Liver (tissue), 9 donors: ENCODE results near the gene ANKMY2. TPM values are rescaled to one million over a fixed set of nuclear protein-coding genes. Genes with fewer than 3 reads are reported as not detected.

Experiments
- DNase-seq: peaks from one replicate; pipeline ENCODE4 v3.0.0-alpha.2; 2017; ENCODE audit warnings: low spot score
- H3K27ac ChIP-seq, 2 donors: one replicate each; pipeline ENCODE4 v1.7.0; 2013; ENCODE audit warnings: inconsistent platforms in 2 of 2, low read length in 2 of 2, control low read depth in 1 of 2, low read depth in 1 of 2, mild to moderate bottlenecking in 1 of 2
- H3K27me3 ChIP-seq, 4 donors: one replicate each; pipeline versions ENCODE4 v1.6.1 to v1.7.0; 2013; ENCODE audit warnings: low read length in 3 of 4, inconsistent platforms in 1 of 4, mild to moderate bottlenecking in 1 of 4, moderate library complexity in 1 of 4; ENCODE audit not compliant: control insufficient read depth in 4 of 4, insufficient read depth in 4 of 4
- H3K36me3 ChIP-seq, 4 donors: one replicate each; pipeline versions ENCODE4 v1.6.1 to v1.7.0; 2013; ENCODE audit warnings: low read length in 3 of 4, mild to moderate bottlenecking in 3 of 4, low read depth in 1 of 4, moderate library complexity in 1 of 4; ENCODE audit not compliant: control insufficient read depth in 4 of 4, insufficient read depth in 3 of 4
- H3K4me1 ChIP-seq, 4 donors: one replicate each; pipeline versions ENCODE4 v1.6.1 to v1.7.0; 2013; ENCODE audit warnings: low read length in 3 of 4, mild to moderate bottlenecking in 3 of 4, moderate library complexity in 1 of 4; ENCODE audit not compliant: control insufficient read depth in 4 of 4, insufficient read depth in 4 of 4
- H3K4me3 ChIP-seq, 3 donors: one replicate each; pipeline versions ENCODE4 v1.6.1 to v1.7.0; 2013; ENCODE audit warnings: low read length in 3 of 3, control low read depth in 1 of 3, low read depth in 1 of 3, mild to moderate bottlenecking in 1 of 3
- H3K9ac ChIP-seq, 2 donors: one replicate each; pipeline ENCODE4 v1.7.0; 2013; ENCODE audit warnings: low read length in 2 of 2, mild to moderate bottlenecking in 2 of 2, moderate library complexity in 2 of 2, control low read depth in 1 of 2, low read depth in 1 of 2
- H3K9me3 ChIP-seq, 4 donors: one replicate each; pipeline versions ENCODE4 v1.6.1 to v1.7.0; 2013; ENCODE audit warnings: low read length in 3 of 4; ENCODE audit not compliant: control insufficient read depth in 4 of 4
- ATF3 ChIP-seq: IDR thresholded peaks from 2 replicates; pipeline ENCODE4 v1.6.1; 2016; ENCODE audit warnings: antibody characterized with exemption
- CTCF ChIP-seq: fragments of 150-350 bp; IDR thresholded peaks from 2 replicates; pipeline ENCODE4 v1.5.1; 2017; ENCODE audit warnings: improper control_type of control experiment, low read depth, low read length; ENCODE audit not compliant: missing input control
- EGR1 ChIP-seq, 2 donors: IDR thresholded peaks; 2 replicates each; pipeline ENCODE4 v1.6.1; 2016 to 2018; ENCODE audit warnings: antibody characterized with exemption in 2 of 2, low read depth in 2 of 2
- FOXA1 ChIP-seq: IDR thresholded peaks from 2 replicates; pipeline ENCODE4 v1.6.1; 2016; ENCODE audit warnings: antibody characterized with exemption
- FOXA2 ChIP-seq: IDR thresholded peaks from 2 replicates; pipeline ENCODE4 v1.6.1; 2016; ENCODE audit warnings: antibody characterized with exemption
- GABPA ChIP-seq, 2 donors: IDR thresholded peaks in 1 of 2; conservative IDR thresholded peaks in 1 of 2; 2 replicates each; pipeline ENCODE4 v1.6.1; 2016; ENCODE audit warnings: antibody characterized with exemption in 2 of 2, mild to moderate bottlenecking in 1 of 2, moderate library complexity in 1 of 2
- HNF4A ChIP-seq, 2 donors: conservative IDR thresholded peaks; 2 replicates each; pipeline ENCODE4 v1.6.1; 2016; ENCODE audit warnings: antibody characterized with exemption in 2 of 2, mild to moderate bottlenecking in 2 of 2
- JUND ChIP-seq, 2 donors: IDR thresholded peaks; 2 replicates each; pipeline ENCODE4 v1.6.1; 2016; ENCODE audit warnings: antibody characterized with exemption in 2 of 2
- MAX ChIP-seq: IDR thresholded peaks from 2 replicates; pipeline ENCODE4 v1.6.1; 2016; ENCODE audit warnings: antibody characterized with exemption
- RAD21 ChIP-seq, 2 donors: IDR thresholded peaks; 2 replicates each; pipeline ENCODE4 v1.6.1; 2016; ENCODE audit warnings: antibody characterized with exemption in 2 of 2, mild to moderate bottlenecking in 2 of 2
- REST ChIP-seq: IDR thresholded peaks from 2 replicates; pipeline ENCODE4 v1.6.1; 2016; ENCODE audit warnings: antibody characterized with exemption, mild to moderate bottlenecking
- RXRA ChIP-seq, 2 donors: IDR thresholded peaks; 2 replicates each; pipeline ENCODE4 v1.6.1; 2017 to 2018; ENCODE audit warnings: antibody characterized with exemption in 2 of 2, mild to moderate bottlenecking in 1 of 2
- SP1 ChIP-seq: IDR thresholded peaks from 2 replicates; pipeline ENCODE4 v1.6.1; 2018; ENCODE audit warnings: antibody characterized with exemption, mild to moderate bottlenecking
- TAF1 ChIP-seq: conservative IDR thresholded peaks from 2 replicates; pipeline ENCODE4 v1.6.1; 2016; ENCODE audit warnings: antibody characterized with exemption, mild to moderate bottlenecking
- YY1 ChIP-seq: IDR thresholded peaks from 2 replicates; pipeline ENCODE4 v1.6.1; 2016; ENCODE audit warnings: antibody characterized with exemption, mild to moderate bottlenecking
- ZBTB33 ChIP-seq: IDR thresholded peaks from 2 replicates; pipeline ENCODE4 v1.6.1; 2016; ENCODE audit warnings: antibody characterized with exemption
- WGBS: extraction: QIAGEN DNeasy Blood & Tissue Kit; methylation state at CpG from one replicate; pipeline ENCODE4 v1.1.7; 2013; 5-methylcytosine and 5-hydroxymethylcytosine counted together
- polyA plus RNA-seq, 2 donors: library from polyadenylated mRNA; stranded (reverse) in 1 of 2; unstranded in 1 of 2; fragments of 200-250 nt in 1 of 2; fragments of >200 nt in 1 of 2; fragmentation: Nextera tagmentation in 1 of 2; extraction: Ambion mirVana in 1 of 2; gene quantifications; one replicate each; pipeline versions ENCODE4 v1.2.1 to v1.2.3, GENCODE V29; 2013 to 2015
- total RNA-seq, 2 donors: library from RNA; depleted of rRNA; stranded (reverse); fragments of >200 nt; gene quantifications; one replicate each; pipeline ENCODE4 v1.2.3, GENCODE V29; 2014
- donor health status: healthy.
- donor health status: healthy.
- donor health status: healthy.
- donor health status: healthy.
- donor health status: healthy.

The ANKMY2 gene
- total and polyA plus RNA-seq, 4 donors = 2.7 to 11.4 (median 5.4) TPM

- DNase-seq = no peak
- WGBS = 95% methylated on average over 6 of the region's 6 CpGs
- Histone ChIP-seq H3K9ac (no peak overlapping the region), H3K27me3 (no peaks in the 10 kb centered on the region), H3K9me3 (no peaks in the 10 kb centered on the region), H3K4me3 (no peak overlapping the region), H3K36me3 (peaks cover 3 to 27% (median 13%) of the 10 kb centered on the region in 4 donors), H3K27ac (no peak overlapping the region), H3K4me1 (no peaks in the 10 kb centered on the region)
- TF ChIP-seq FOXA1 = no peak
- no peak for TF ChIP-seq ATF3
- TF ChIP-seq HNF4A (conservative IDR thresholded peaks at IDR 0.05) = no peak
- TF ChIP-seq EGR1 (IDR thresholded peaks at IDR 0.05; ENCODE audit: low read depth in 2 of 2) = no peak
- no peak for TF ChIP-seq YY1
- TF ChIP-seq FOXA2 = no peak
- TF ChIP-seq RAD21 (IDR thresholded peaks at IDR 0.05) = no peak
- TF ChIP-seq REST = no peak
- TF ChIP-seq JUND (IDR thresholded peaks at IDR 0.05) = no peak
- no peak for TF ChIP-seq ZBTB33
- no peak for TF ChIP-seq GABPA (IDR thresholded peaks at IDR 0.05 in 1 of 2, conservative IDR thresholded peaks at IDR 0.05 in 1 of 2)
- TF ChIP-seq CTCF = no peak
- no peak for TF ChIP-seq MAX
- TF ChIP-seq SP1 = no peak
These were observed 49.3 kb upstream of the ANKMY2 start for GRCh38 chr7:16694806-16695205.

GRCh38 chr7:16693601-16694318 lies 48.2 kb upstream of the ANKMY2 start:
- WGBS = 97% methylated on average over 2 of the region's 2 CpGs
- Histone ChIP-seq H3K27ac (no peak overlapping the region), H3K36me3 (peaks cover 3 to 29% (median 11%) of the 10 kb centered on the region in 4 donors), H3K4me3 (no peak overlapping the region), H3K4me1 (no peaks in the 10 kb centered on the region), H3K9me3 (no peaks in the 10 kb centered on the region), H3K27me3 (no peaks in the 10 kb centered on the region), H3K9ac (no peak overlapping the region)
- no peak for DNase-seq
- TF ChIP-seq RAD21 (IDR thresholded peaks at IDR 0.05) = no peak
- TF ChIP-seq RXRA (IDR thresholded peaks at IDR 0.05) = no peak
- TF ChIP-seq SP1 = no peak
- TF ChIP-seq REST = no peak
- no peak for TF ChIP-seq MAX
- no peak for TF ChIP-seq TAF1
- no peak for TF ChIP-seq FOXA1
- no peak for TF ChIP-seq ZBTB33
- TF ChIP-seq HNF4A (conservative IDR thresholded peaks at IDR 0.05) = no peak
- no peak for TF ChIP-seq GABPA (IDR thresholded peaks at IDR 0.05 in 1 of 2, conservative IDR thresholded peaks at IDR 0.05 in 1 of 2)
